Activated CD4-positive, alpha-beta T cell treated with anti-CD3 and anti-CD28 coated beads for 36 hours (primary cell): Measurements from ENCODE around the gene CD93. TPM values are rescaled to one million over a fixed set of nuclear protein-coding genes. Genes with fewer than 3 reads are reported as not detected.

Source experiments
- ATAC-seq: fragments of 200-7000 bp; cut with Tn5 transposase; one replicate; pipeline ENCODE4 v1.10.0; 2021; ENCODE audit warnings: mild to moderate bottlenecking, moderate library complexity
- CTCF ChIA-PET: fragments of 350-600 bp; sonication (Branson Sonifier 250); formaldehyde crosslinking; loops from one replicate; lab custom pipeline; 2021; ENCODE audit warnings: antibody characterized with exemption; lab: Charles Lee
- POLR2A ChIA-PET: fragments of 350-600 bp; sonication (Branson Sonifier 250); formaldehyde crosslinking; loops from one replicate; lab custom pipeline; 2021; ENCODE audit warnings: antibody characterized with exemption, inconsistent platforms; lab: Charles Lee
- DNase-seq: peaks from one replicate; pipeline ENCODE4 v3.0.0-alpha.2; 2020
- H3K27ac Mint-ChIP-seq: one replicate; pipeline ENCODE4 v1.8.0; 2021; ENCODE audit warnings: mixed read lengths
- H3K27me3 Mint-ChIP-seq: one replicate; pipeline ENCODE4 v1.8.0; 2021; ENCODE audit warnings: mixed read lengths
- H3K36me3 Mint-ChIP-seq: one replicate; pipeline ENCODE4 v1.8.0; 2021; ENCODE audit warnings: low read depth, mixed read lengths
- H3K4me1 Mint-ChIP-seq: one replicate; pipeline ENCODE4 v1.8.0; 2021; ENCODE audit warnings: mixed read lengths
- H3K4me3 Mint-ChIP-seq: one replicate; pipeline ENCODE4 v1.8.0; 2021; ENCODE audit warnings: mild to moderate bottlenecking, moderate library complexity, mixed read lengths
- H3K9me3 Mint-ChIP-seq: one replicate; pipeline ENCODE4 v1.8.0; 2021; ENCODE audit warnings: low read depth, mixed read lengths
- intact Hi-C, 2 experiments: fragments of 100-400 bp; cut with DNase I in 1 of 2; cut with micrococcal nuclease in 1 of 2; formaldehyde crosslinking; loops; one replicate each; pipeline versions ENCODE4 v1.14.2 to v1.15.1; 2022 to 2024; cut with DNase I, micrococcal nuclease
- total RNA-seq, 2 experiments: library from RNA; stranded (reverse); gene quantifications; one replicate each; pipeline ENCODE4 v1.2.3, GENCODE V29; 2021

The CD93 gene
- total RNA-seq, 2 experiments from 2014 or later: 0.82 to 0.84 TPM

- POLR2A ChIA-PET: no interaction called here
- H3K9me3 Mint-ChIP-seq: no peaks in the 10 kb centered on the region
- no peak overlapping the region for H3K27ac Mint-ChIP-seq
- H3K27me3 Mint-ChIP-seq: no peaks in the 10 kb centered on the region
- H3K4me1 Mint-ChIP-seq: peaks cover 13% of the 10 kb centered on the region
- H3K36me3 Mint-ChIP-seq: no peaks in the 10 kb centered on the region
- no peak overlapping the region for H3K4me3 Mint-ChIP-seq
- DNase-seq (no peak), ATAC-seq (no peak)
- intact Hi-C loops: loop anchor here in 1 of 2 experiments (5.0 kb wide), 1 partner anchor 60 kb away; no protein-coding TSS in a partner anchor
- CTCF ChIA-PET: no interaction called here
These were observed 847 bp upstream of the CD93 start for GRCh38 chr20:23086931-23087411.

DNA sequence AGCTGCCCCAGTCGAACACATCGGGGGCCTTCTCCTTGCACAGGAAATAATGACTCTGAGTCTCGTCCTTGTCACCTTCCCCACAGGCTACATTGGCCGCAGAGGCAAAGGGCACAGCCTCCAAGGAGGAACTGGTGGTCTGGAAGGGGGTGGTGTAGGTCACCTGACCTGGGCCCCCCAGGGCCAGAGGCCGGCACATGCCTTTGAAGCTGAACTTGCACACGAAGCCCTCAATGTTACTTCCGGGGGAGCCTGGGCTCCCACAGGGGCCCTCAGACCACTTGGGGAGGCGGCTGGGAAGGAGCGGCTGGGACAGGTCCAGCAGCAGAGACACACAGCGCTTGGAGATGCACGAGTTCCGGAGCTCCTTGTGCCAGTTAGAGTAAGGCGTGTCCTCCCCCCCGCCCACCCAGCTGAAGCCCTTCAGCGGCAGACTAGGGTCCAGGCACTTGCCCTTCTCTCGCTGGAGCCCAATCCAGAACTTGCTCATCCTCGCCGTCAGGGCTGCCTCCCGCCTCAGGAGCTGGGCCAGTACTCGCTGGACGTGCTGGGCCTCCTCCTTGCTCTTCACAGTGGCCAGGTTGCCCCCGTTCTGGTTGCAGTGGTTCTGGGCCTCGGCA lies 578 bp downstream of the CD93 start:
- Mint-ChIP-seq H3K4me3 (no peak overlapping the region), H3K36me3 (no peaks in the 10 kb centered on the region), H3K27ac (no peak overlapping the region), H3K4me1 (peaks cover 13% of the 10 kb centered on the region), H3K27me3 (no peaks in the 10 kb centered on the region), H3K9me3 (no peaks in the 10 kb centered on the region)
- ChIA-PET POLR2A (no interaction called here), CTCF (no interaction called here)
- DNase-seq (no peak), ATAC-seq (no peak)
- intact Hi-C loops: loop anchor here in 1 of 2 experiments (5.0 kb wide), 1 partner anchor 62 kb away; no protein-coding TSS in a partner anchor

- Mint-ChIP-seq H3K9me3 (no peaks in the 10 kb centered on the region), H3K27me3 (no peaks in the 10 kb centered on the region), H3K27ac (no peak overlapping the region), H3K4me1 (peaks cover 13% of the 10 kb centered on the region), H3K36me3 (no peaks in the 10 kb centered on the region), H3K4me3 (no peak overlapping the region)
- ChIA-PET POLR2A (no interaction called here), CTCF (no interaction called here)
- no peak for DNase-seq
- intact Hi-C loops: loop anchor here in 1 of 2 experiments (5.0 kb wide), 2 partner anchors 32 to 62 kb away; no protein-coding TSS in a partner anchor
- no peak for ATAC-seq
These were observed 1.2 kb downstream of the CD93 start for GRCh38 chr20:23084845-23085365.

DNA sequence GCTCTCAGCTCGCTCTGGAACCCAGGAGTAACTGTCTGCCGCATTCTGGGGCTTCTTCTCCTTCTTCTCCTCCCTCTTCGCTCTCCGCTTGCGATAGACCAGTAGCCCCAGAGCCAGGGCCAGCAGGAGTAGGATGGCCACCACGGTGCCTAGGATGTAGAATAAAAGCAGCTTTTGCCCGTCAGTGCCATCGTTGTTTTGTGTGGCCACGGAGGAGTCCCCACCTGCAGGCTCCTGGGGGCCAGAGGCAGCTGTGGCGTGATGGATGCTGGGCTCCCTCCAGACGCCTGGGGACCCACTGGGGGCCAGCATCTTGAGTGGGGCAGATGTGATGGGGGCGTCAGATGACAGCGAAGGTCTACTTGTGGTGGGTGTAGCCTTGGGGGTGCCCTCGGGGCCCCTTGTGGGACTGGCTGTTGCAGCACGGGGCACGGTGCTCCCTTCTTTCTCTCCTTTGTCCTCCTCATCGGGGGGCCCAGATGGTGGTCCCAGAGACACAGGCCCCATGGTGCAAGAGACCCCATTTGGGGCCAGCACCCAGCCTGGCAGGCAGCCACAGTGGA lies 1.8 kb downstream of the CD93 start:
- CTCF ChIA-PET: interaction anchor here (2.0 kb wide), 1 partner anchor 9 kb away, joined by 5 read pairs; no protein-coding TSS in a partner anchor
- Mint-ChIP-seq H3K9me3 (no peaks in the 10 kb centered on the region), H3K36me3 (no peaks in the 10 kb centered on the region), H3K27me3 (no peaks in the 10 kb centered on the region), H3K4me1 (peaks cover 13% of the 10 kb centered on the region), H3K27ac (no peak overlapping the region), H3K4me3 (no peak overlapping the region)
- no peak for DNase-seq
- intact Hi-C loops: loop anchor here in 1 of 2 experiments (5.0 kb wide), 1 partner anchor 33 kb away; no protein-coding TSS in a partner anchor
- POLR2A ChIA-PET: no interaction called here
- no peak for ATAC-seq

DNA sequence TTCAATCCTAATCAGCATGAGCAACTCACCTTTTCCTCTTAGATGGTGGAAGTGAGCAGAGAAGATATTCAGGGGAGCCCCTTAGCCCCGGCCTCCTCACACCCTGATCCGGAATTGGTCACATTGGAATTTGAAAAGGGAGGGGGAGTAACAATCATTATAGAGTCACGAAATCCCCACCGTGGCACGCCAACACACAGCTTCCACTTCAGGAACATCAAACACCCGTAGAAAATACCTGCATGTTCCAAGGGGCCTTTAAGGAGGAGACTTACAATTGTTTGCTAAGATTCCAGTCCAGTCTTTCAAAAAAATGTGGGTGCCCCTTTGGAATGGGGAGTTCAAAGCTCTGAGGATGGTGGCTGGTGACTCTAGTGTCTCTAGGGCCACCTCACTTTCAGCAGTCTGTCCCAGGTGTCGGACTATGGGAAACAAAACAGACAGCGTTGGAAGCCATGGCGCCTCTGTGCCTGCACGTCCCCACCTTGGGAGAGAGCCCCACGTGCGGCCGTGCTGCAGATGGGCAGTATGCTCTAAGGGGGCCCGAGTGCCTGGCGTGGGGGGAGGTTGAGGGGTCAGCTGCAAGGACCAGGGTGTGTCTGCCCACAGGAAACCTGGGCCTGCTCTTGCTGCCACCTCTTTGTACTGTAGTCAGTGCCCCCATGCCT lies 2.4 kb downstream of the CD93 start:
- Mint-ChIP-seq H3K4me3 (no peak overlapping the region), H3K9me3 (no peaks in the 10 kb centered on the region), H3K36me3 (no peaks in the 10 kb centered on the region), H3K27ac (no peak overlapping the region), H3K27me3 (no peaks in the 10 kb centered on the region), H3K4me1 (peaks cover 13% of the 10 kb centered on the region)
- ATAC-seq (no peak), DNase-seq (no peak)
- POLR2A ChIA-PET: no interaction called here
- intact Hi-C loops: loop anchor here in 1 of 2 experiments (5.0 kb wide), 1 partner anchor 34 kb away; no protein-coding TSS in a partner anchor
- CTCF ChIA-PET: interaction anchor here (2.0 kb wide), 1 partner anchor 10 kb away, joined by 5 read pairs; no protein-coding TSS in a partner anchor

GRCh38 chr20:23082846-23083552 lies 3.1 kb downstream of the CD93 start:
- CTCF ChIA-PET: interaction anchor here (2.0 kb wide), 1 partner anchor 11 kb away, joined by 5 read pairs; no protein-coding TSS in a partner anchor
- Mint-ChIP-seq H3K4me1 (peaks cover 13% of the 10 kb centered on the region), H3K27me3 (no peaks in the 10 kb centered on the region), H3K27ac (no peak overlapping the region), H3K36me3 (no peaks in the 10 kb centered on the region), H3K4me3 (no peak overlapping the region), H3K9me3 (no peaks in the 10 kb centered on the region)
- intact Hi-C loops: loop anchor here in 1 of 2 experiments (5.0 kb wide), 1 partner anchor 34 kb away; no protein-coding TSS in a partner anchor
- DNase-seq (no peak), ATAC-seq (no peak)
- POLR2A ChIA-PET: no interaction called here

DNA sequence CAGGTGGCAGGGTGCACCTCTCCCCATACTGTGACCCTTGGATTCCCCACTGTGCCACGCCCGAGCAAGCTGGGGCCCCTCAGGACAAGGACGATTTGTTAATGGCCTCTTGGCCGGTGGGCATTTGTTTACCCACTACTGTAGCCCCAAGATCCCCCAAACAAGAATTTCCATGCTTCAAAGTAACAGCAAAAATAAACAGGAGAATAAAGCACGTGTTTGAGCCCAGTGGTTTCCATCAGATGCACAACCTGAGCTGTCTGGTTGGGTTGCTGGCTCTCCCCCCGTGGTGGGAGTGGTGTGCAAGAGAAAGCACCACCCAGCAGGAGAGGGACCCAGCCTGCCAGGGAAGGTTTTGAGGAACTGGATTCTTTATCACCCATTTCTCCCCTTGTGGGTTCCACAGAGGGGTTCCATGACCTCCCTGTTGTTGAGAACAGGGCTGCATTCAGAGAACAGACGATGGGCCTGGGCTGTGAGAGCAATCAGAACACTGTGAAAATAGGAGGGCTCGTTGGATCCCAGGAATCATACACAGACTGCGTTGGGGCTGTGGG lies 4.8 kb downstream of the CD93 start:
- no peaks in the 10 kb centered on the region for H3K9me3 Mint-ChIP-seq
- no peak for ATAC-seq
- intact Hi-C loops: loop anchor here in 1 of 2 experiments (5.0 kb wide), 1 partner anchor 36 kb away; no protein-coding TSS in a partner anchor
- no peaks in the 10 kb centered on the region for H3K27me3 Mint-ChIP-seq
- H3K36me3 Mint-ChIP-seq: no peaks in the 10 kb centered on the region
- peaks cover 6% of the 10 kb centered on the region for H3K4me1 Mint-ChIP-seq
- no peak for DNase-seq
- H3K27ac Mint-ChIP-seq: no peak overlapping the region
- no peak overlapping the region for H3K4me3 Mint-ChIP-seq
- ChIA-PET POLR2A (no interaction called here), CTCF (no interaction called here)

GRCh38 chr20:23080521-23080920 lies 5.6 kb downstream of the CD93 start:
- CTCF ChIA-PET: no interaction called here
- intact Hi-C loops: loop anchor here in 1 of 2 experiments (5.0 kb wide), 1 partner anchor 37 kb away; no protein-coding TSS in a partner anchor

GRCh38 chr20:23079926-23080325 lies 6.2 kb downstream of the CD93 start:
- Mint-ChIP-seq H3K27me3 (no peaks in the 10 kb centered on the region), H3K36me3 (no peaks in the 10 kb centered on the region), H3K27ac (no peak overlapping the region), H3K4me3 (no peak overlapping the region), H3K4me1 (peaks cover 4% of the 10 kb centered on the region), H3K9me3 (no peaks in the 10 kb centered on the region)
- POLR2A ChIA-PET: no interaction called here
- CTCF ChIA-PET: no interaction called here
- ATAC-seq (no peak), DNase-seq (no peak)
- intact Hi-C loops: loop anchor here in 1 of 2 experiments (5.0 kb wide), 1 partner anchor 37 kb away; no protein-coding TSS in a partner anchor

More at GRCh38 chr20:23080521-23080920, 5.6 kb downstream of the CD93 start:
- Mint-ChIP-seq H3K4me1 (peaks cover 4% of the 10 kb centered on the region), H3K36me3 (no peaks in the 10 kb centered on the region), H3K27ac (no peak overlapping the region), H3K27me3 (no peaks in the 10 kb centered on the region), H3K9me3 (no peaks in the 10 kb centered on the region), H3K4me3 (no peak overlapping the region)
- ATAC-seq: no peak
- POLR2A ChIA-PET: no interaction called here
- DNase-seq: no peak

- no peak overlapping the region for H3K4me3 Mint-ChIP-seq
- ChIA-PET CTCF (no interaction called here), POLR2A (no interaction called here)
- H3K27ac Mint-ChIP-seq: no peak overlapping the region
- ATAC-seq (no peak), DNase-seq (no peak)
- no peaks in the 10 kb centered on the region for H3K27me3 Mint-ChIP-seq
- intact Hi-C loops: no loop called here
- H3K4me1 Mint-ChIP-seq: peaks cover 4% of the 10 kb centered on the region
- no peaks in the 10 kb centered on the region for H3K36me3 Mint-ChIP-seq
- no peaks in the 10 kb centered on the region for H3K9me3 Mint-ChIP-seq
These were observed 7.1 kb downstream of the CD93 start for GRCh38 chr20:23079016-23079351.
